Measurements from ENCODE around the gene MRC1.

- TF ChIP-seq CTCF (IDR thresholded peaks at IDR 0.05; ENCODE audit: borderline replicate concordance, extremely low read depth, low read length, poor library complexity, severe bottlenecking) (peak; percentile 43), EZH2 (IDR thresholded peaks at IDR 0.05; ENCODE audit: borderline replicate concordance, low read depth, low read length, severe bottlenecking) (no peak)
These were observed 3.1 kb upstream of the MRC1 start for GRCh38 chr10:17805921-17806577.
